Fibroblast of skin of back (primary cell): ENCODE measurements around the gene TRAPPC8.
A peak's percentile ranks its signal among the peaks of the same experiment; 100 is the strongest.
"Not testable (repeated sequence)": the region's sequence is repeated elsewhere in the genome, so short reads cannot be mapped to it uniquely, and the experiment has no call there.

Experiments used
- DNase-seq: peaks from one replicate; pipeline ENCODE4 v3.0.0-alpha.2; 2013

The TRAPPC8 gene

GRCh38 chr18:31943878-31944816 lies 1.2 kb upstream of the TRAPPC8 start:
- DNase-seq = no peak

GRCh38 chr18:31942291-31942998 lies 483 bp downstream of the TRAPPC8 start:
- DNase-seq = peak; percentile 35

GRCh38 chr18:31941010-31941809 lies 1.7 kb downstream of the TRAPPC8 start:
- no peak for DNase-seq

DNA sequence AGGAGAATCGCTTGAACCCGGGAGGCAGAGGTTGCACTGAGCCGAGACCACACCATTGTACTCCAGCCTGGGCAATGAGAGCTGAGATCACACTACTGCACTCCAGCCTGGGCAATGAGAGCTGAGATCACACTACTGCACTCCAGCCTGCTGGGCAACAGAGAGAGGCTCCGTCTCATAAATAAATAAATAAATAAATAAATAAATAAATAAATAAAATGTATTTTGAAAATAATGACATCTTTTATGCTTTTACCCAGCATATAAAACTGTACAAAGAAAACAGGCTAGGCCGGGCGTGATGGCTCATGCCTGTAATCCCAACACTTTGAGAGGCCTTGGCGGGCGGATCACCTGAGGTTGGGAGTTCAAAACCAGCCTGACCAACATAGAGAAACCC lies 8.2 kb downstream of the TRAPPC8 start:
- DNase-seq = not testable (repeated sequence)

DNA sequence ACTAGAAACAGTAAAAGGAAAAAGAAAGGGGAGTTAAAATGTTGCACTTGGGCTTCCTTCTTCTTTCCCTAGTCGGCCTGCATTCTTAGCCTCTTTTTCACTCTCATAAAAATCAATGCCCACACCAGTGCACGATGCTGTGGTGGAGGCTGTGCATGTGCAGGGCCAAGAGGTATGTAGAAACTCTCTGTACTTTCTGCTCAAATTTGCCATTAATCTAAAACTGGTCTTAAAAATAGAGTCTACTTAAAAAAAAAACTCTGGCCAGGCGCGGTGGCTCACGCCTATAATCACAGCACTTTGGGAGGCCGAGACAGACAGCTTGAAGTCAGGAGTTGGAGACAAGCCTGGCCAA lies 11.1 kb downstream of the TRAPPC8 start:
- DNase-seq = no peak

GRCh38 chr18:31931163-31931885 lies 11.6 kb downstream of the TRAPPC8 start:
- DNase-seq = peak; percentile 9

DNA sequence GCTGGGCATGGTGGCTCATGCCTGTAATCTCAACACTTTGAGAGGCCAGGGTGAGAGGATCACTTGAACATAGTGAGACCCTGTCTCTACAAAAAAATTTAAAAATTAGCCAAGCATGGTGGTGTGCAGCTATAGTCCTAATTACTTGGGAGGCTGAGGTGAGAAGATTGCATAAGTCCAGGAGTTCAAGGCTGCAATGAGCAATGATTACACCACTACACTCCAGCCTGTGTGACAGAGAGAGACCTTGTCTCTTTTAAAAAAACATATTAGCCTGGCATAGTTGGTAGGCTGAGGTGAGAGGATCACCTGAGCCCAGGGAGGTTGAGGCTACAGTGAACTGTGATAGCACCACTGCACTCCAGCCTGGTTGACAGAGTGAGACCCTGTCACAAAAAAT lies 13.7 kb downstream of the TRAPPC8 start:
- DNase-seq = no peak

DNA sequence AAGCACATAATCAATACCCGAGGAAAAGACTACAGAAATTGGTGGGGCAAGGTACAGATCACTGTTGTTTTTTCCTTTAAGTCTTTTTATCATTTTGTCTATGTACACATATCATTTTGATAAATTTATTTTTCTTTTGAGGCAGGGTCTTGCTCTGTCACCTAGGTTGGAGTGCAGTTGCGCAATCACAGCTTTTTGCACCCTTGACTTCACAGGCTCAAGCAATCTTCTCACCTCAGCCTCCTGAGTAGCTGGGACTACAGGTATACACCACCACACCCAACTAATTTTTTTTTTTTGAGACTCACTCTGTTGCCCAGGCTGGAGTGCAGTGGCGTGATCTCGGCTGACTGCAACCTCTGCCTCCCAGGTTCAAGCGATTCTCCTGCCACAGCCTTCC lies 15.9 kb downstream of the TRAPPC8 start:
- DNase-seq = not testable (repeated sequence)

DNA sequence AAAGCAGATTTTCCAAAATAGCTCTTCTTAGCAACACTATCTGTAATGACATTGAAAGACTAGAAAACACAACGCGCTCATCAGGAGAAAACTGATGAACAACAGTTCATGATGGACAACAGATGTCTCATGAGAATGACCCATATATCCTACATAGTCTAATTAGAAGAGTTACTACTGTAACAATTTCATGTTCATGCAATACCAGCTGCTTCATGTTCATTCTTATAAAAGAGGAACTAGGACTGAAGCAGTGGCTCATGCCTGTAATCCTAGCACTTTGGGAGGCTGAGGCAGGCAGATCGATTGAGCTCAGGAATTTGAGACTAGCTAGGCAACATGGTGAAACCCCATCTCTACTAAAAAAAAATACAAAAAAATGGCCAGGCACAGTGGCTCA lies 22.7 kb downstream of the TRAPPC8 start:
- DNase-seq = no peak

DNA sequence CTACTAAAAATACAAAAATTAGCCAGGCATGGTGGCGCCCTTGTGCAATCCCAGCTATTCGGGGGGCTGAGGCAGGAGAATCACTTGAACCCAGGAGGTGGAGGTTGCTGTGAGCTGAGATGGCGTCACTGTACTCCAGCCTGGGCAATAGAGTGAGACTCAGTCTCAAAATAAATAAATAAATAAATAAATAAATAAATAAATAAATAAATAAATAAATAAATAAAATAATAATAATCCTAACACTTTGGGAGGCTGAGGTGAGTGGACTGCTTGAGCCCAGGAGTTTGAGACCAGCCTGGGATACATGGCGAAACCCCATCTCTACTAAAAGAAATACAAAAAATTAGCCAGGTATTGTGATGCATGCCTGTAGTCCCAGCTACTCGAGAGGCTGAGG lies 23.6 kb downstream of the TRAPPC8 start:
- DNase-seq = not testable (repeated sequence)

GRCh38 chr18:31918733-31919132 lies 24.2 kb downstream of the TRAPPC8 start:
- no peak for DNase-seq

DNA sequence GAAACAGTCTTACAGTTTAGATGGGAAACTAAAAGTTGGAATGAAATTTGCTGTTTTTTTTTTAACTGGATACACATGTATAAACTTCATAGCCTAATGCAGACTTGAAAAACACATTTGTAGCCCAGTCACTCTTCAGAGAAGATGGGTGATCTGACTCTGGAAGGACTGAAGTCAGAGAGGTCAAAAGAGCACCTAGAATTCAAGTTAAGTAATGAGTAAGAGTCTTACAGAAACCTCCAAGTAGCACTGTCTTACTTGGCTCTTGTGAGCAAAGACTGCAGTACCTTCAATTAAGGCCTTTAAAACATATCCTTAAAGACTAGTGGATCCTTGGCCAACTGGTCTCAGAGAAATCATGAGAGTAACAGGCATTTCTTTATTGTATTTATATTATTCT lies 41.9 kb downstream of the TRAPPC8 start:
- no peak for DNase-seq

GRCh38 chr18:31899771-31900170 lies 43.2 kb downstream of the TRAPPC8 start:
- not testable (repeated sequence) for DNase-seq

DNA sequence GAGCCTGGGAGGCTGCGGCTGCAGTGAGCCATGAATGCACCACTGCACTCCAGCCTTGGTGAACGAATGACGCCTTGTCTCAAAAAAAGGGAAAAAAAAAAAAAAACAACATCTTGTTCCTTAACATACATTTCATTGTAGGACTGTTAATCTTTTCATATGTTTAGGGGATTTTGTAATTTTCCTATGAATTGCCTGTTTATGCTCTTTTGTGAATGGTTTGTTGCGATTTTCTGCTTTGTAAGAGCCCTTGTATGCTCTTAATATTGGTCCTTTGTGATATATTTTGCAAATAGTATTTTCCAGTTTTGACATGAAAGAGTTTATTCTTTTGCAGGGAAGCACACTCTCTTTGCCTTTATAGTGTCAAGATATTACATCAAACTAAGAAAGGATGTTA lies 50.0 kb downstream of the TRAPPC8 start:
- no peak for DNase-seq

- DNase-seq = no peak
Observed at GRCh38 chr18:31891566-31891965, 51.4 kb downstream of the TRAPPC8 start.

DNA sequence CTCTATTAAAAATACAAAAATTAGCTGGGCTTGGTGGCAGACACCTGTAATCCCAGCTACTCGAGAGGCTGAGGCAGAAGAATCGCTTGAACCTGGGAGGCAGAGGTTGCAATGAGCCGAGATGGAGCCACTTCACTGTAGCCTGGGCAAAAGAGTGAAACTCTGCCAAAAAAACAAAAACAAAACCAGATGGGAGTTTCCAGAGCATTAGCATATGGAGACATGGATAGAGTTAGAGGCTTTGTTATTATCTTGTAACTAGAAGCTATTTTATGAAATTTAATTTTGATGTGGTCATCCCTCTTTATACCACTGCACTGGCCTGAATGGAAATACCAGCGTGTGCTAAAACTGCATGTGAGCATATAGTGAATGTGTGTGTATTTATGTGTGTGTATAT lies 58.9 kb downstream of the TRAPPC8 start:
- no peak for DNase-seq

GRCh38 chr18:31880186-31880898 lies 62.6 kb downstream of the TRAPPC8 start:
- DNase-seq = no peak

GRCh38 chr18:31878358-31878757 lies 64.6 kb downstream of the TRAPPC8 start:
- DNase-seq = no peak

DNA sequence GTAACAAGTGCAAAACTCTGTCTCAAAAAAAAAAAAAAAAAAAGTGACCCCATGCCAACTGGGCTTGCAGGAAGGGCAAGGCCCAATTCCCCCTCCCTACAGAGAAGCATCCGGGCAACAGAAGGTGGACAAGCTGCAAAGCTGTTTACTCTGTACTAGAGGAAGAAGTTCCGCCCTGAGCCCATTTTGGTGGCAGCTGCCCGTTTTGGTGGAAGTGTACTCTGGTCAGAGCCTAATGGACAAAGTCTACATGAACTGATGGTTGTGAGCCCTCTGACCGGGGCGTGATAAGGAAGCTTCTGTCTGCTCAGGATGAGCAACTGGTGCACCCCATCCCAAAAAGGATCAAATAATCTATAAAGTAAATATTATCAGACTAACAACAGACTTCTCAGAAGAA lies 65.0 kb downstream of the TRAPPC8 start:
- no peak for DNase-seq

- peak; percentile 3 for DNase-seq
Observed at GRCh38 chr18:31876707-31877106, 66.2 kb downstream of the TRAPPC8 start.

DNA sequence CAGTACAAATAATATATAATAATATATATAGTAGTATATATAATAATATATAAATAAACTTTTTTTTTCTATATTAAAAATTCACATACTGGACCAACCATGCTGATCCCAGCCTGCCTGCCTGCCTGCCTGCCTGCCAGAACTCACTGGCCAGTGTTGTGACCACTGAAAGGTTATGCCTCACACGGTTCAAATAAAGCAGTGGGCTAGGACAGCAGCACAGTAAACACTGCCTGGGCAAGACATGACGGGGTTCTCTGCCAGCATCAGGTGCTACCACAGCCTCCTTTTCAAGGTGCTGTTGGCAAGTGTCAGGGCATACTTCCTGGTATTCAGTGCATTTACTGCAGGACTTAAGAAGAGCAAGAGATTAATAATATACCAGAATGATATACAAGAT lies 67.6 kb downstream of the TRAPPC8 start:
- no peak for DNase-seq

DNA sequence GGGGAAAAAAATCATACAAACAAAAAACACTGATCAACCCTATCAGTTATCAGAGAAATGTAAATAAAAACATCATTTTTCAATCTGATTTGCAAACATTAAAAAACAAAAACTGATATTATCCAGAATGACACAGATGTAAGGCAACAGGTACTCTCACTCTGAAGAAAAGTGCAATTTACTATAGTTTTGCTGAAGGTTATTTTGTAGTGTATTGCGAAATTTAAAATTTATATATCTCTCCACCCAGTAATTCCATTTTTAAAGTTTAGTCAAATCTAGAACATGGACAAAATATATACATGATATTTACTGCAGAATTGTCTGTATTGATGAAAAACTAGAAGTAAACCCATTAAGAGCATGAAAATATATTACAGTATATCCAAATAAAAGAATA lies 79.8 kb downstream of the TRAPPC8 start:
- no peak for DNase-seq
